NCI-H1436 treated with DMSO at 0.1 percent for 48 hours (cell line): ENCODE results near the gene KAZN.

Source experiments
- DNase-seq: peaks from one replicate; lab custom pipeline; 2025; lab: John Stamatoyannopoulos, UW

KAZN gene

GRCh38 chr1:14915356-14916054, 317.0 kb downstream of the KAZN start:
- no peak for DNase-seq

- no peak for DNase-seq
These were observed 320.8 kb downstream of the KAZN start for GRCh38 chr1:14919289-14919688.

- no peak for DNase-seq
These were observed 321.3 kb downstream of the KAZN start for GRCh38 chr1:14919751-14920150.

GRCh38 chr1:14921057-14921456, 322.6 kb downstream of the KAZN start:
- no peak for DNase-seq

- no peak for DNase-seq
These were observed 324.6 kb downstream of the KAZN start for GRCh38 chr1:14922942-14923726.

- no peak for DNase-seq
These were observed 325.4 kb downstream of the KAZN start for GRCh38 chr1:14923727-14924452.

GRCh38 chr1:14924455-14925331, 326.2 kb downstream of the KAZN start:
- no peak for DNase-seq

- no peak for DNase-seq
These were observed 327.1 kb downstream of the KAZN start for GRCh38 chr1:14925336-14926136.

- no peak for DNase-seq
These were observed 327.7 kb downstream of the KAZN start for GRCh38 chr1:14926229-14926628.

GRCh38 chr1:14926818-14927575, 328.5 kb downstream of the KAZN start:
- no peak for DNase-seq

GRCh38 chr1:14928412-14928811, 329.9 kb downstream of the KAZN start:
- DNase-seq, result no peak

GRCh38 chr1:14928886-14929546, 330.5 kb downstream of the KAZN start:
- no peak for DNase-seq

GRCh38 chr1:14929547-14930246, 331.2 kb downstream of the KAZN start:
- no peak for DNase-seq

GRCh38 chr1:14930247-14930965, 331.9 kb downstream of the KAZN start:
- DNase-seq, result no peak

GRCh38 chr1:14932034-14932638, 333.7 kb downstream of the KAZN start:
- DNase-seq, result no peak

GRCh38 chr1:14934867-14935266, 336.4 kb downstream of the KAZN start:
- DNase-seq, result no peak

GRCh38 chr1:14936815-14937214, 338.3 kb downstream of the KAZN start:
- DNase-seq, result no peak
